Measurements from ENCODE around the gene TEX28.
"Not testable (repeated sequence)": the region's sequence is repeated elsewhere in the genome, so short reads cannot be mapped to it uniquely, and the experiment has no call there.

TEX28 gene, protein sequence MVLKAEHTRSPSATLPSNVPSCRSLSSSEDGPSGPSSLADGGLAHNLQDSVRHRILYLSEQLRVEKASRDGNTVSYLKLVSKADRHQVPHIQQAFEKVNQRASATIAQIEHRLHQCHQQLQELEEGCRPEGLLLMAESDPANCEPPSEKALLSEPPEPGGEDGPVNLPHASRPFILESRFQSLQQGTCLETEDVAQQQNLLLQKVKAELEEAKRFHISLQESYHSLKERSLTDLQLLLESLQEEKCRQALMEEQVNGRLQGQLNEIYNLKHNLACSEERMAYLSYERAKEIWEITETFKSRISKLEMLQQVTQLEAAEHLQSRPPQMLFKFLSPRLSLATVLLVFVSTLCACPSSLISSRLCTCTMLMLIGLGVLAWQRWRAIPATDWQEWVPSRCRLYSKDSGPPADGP

DNA sequence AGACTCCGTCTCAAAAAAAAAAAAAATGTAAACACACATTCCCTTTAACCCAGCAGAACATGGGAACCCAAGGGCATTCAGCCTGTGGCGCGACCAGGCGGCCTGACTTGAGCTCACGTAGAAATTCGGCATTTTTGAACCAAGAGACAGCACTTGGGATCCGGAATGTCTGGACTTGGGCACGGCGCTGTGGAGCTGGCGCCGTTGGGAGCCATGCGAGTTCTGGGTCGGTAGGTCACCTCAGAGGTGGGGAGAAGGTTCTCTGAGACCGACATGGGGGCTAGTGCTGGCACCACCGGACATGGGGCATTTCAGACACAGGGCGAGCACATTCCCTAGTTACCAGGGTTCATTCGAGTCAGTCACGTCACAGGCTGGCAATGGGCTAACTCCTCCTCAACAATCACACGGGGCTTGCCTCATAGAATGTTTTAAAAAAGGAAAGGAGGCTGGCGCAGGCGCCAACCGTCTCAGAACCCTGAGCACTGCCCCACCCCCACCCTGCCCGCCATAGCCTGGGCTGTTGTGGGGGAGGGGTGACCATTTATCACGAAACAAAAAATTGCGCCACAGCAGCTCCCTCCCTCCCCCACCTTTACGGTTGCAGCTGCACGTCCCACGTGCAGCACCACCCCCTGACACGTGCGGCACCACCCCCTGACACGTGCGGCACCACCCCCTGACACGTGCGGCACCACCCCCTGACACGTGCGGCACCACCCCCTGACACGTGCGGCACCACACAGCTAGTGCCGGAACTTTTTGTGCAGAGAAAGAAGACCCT, at the start of gene TEX28:
Gene TEX28, minus strand, starts transcription at position 334 of the 784 bp plus-strand sequence. CDS start 3,007 bp downstream, outside the sequence.
- DNase-seq (ENCODE audit: low read depth, low spot score) = no peak

DNA sequence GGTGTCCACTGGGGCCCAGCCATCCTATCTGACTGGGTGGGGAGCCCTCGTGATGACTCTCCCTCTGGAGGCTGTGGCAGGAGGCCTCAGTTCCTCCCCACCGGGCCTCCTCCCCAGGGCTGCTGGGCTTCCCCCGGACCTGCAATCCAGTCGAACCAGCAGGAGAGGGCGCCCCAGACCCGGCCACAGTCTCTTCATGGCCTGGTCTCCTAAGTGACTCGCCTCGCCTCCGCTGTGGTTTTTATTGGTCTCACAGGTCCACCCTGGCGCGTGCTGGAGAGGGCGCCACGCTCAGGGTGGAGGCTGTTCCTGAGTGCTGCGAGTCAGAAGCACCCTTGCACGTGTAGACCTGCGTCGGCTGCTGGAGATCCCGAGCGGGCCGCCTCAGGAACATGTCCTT, 48.7 kb upstream of the TEX28 start:
- DNase-seq (ENCODE audit: low read depth, low spot score) = not testable (repeated sequence)

- DNase-seq (ENCODE audit: low read depth, low spot score) = not testable (repeated sequence)
Observed at GRCh38 chrX:154343063-154343462, 48.1 kb upstream of the TEX28 start.

- not testable (repeated sequence) for DNase-seq (ENCODE audit: low read depth, low spot score)
Observed at GRCh38 chrX:154341399-154342298, 46.7 kb upstream of the TEX28 start.

DNA sequence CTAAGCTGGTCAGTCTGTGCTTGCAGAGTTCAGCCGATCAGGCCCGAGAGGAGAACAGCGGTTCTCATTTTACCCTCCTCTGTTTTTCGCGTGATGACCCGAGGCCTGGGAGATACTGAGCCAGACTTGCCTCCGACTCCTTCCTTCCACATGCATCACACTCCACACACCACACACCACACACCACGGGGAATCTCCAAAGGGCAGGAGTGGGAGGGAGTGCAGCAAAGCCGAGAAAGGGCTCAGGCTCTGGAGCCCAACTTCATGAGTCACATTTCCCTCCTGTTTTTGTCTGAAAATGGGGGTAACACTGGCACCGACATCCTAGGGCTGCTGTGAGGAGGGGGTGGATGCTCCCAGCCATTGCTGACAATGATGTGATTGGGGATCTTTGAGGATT, 39.6 kb upstream of the TEX28 start:
- DNase-seq (ENCODE audit: low read depth, low spot score) = no peak

GRCh38 chrX:154333837-154334271, 38.9 kb upstream of the TEX28 start:
- DNase-seq (ENCODE audit: low read depth, low spot score) = no peak

DNA sequence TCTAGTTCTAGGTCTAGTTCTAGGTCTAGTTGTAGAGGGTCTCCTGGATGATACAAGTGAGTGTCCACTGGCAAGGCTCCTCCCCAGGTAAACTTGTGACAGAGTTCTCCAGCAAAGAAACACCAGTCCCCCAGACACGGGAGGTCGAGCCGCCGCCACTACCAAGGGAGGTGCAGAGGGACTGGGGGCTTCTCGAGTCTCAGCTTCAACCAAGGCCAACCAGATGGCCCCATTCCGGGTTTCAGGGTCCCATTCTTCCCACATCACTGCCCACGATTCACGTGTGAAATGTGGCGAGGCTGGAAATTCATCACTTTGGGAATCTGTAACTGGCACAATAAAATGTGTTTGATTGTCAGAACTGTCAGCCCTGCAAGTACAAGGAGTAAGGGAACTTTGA, 38.2 kb upstream of the TEX28 start:
- no peak for DNase-seq (ENCODE audit: low read depth, low spot score)

DNA sequence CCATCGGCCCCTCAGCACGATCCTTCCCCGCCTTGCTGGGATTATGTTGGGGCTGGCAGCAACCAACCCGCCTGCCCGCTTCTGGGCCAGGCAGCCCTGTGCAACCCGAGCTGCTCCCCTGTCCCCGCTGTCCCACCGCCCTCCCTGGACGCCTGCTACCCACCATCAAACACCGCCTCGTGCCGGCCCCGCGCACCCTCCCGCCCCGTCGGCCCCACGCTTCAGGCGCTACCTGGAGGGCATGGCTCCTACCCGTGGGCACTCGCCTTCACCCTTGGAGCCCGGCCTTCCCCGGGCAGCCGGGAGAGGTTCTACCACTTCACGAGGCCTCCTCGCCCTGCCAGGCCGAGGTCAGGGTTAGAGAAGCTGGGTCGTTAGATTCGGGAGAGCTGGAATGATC, 37.6 kb upstream of the TEX28 start:
- no peak for DNase-seq (ENCODE audit: low read depth, low spot score)

DNA sequence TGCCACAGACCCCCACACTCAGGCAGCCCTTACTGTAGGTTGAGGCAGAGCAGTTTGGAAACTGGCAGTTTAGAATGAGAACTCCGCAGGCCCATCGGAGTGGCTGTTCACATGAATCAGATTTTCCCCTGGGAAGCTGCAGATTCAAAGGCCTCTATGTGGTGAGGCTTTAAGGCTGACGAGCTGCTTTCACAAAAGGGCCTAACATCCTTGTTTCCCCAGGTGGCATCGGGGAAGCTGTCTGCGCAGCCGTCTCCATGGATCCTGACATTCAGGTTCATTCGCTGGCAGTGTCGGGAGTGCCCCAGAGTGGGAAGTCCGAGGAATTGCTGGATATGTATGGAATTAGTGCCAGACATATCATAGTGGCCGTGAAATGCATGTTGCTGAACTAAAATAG, 34.4 kb upstream of the TEX28 start:
- no peak for DNase-seq (ENCODE audit: low read depth, low spot score)

GRCh38 chrX:154328646-154329045, 33.7 kb upstream of the TEX28 start:
- no peak for DNase-seq (ENCODE audit: low read depth, low spot score)

- DNase-seq (ENCODE audit: low read depth, low spot score) = peak; percentile 60
Observed at GRCh38 chrX:154327038-154327820, 32.3 kb upstream of the TEX28 start.

- DNase-seq (ENCODE audit: low read depth, low spot score) = peak; percentile 63
Observed at GRCh38 chrX:154325541-154325940, 30.6 kb upstream of the TEX28 start.

- no peak for DNase-seq (ENCODE audit: low read depth, low spot score)
Observed at GRCh38 chrX:154323537-154323936, 28.6 kb upstream of the TEX28 start.

- DNase-seq (ENCODE audit: low read depth, low spot score) = no peak
Observed at GRCh38 chrX:154322890-154323289, 28.0 kb upstream of the TEX28 start.

- DNase-seq (ENCODE audit: low read depth, low spot score) = no peak
Observed at GRCh38 chrX:154321594-154321993, 26.7 kb upstream of the TEX28 start.

DNA sequence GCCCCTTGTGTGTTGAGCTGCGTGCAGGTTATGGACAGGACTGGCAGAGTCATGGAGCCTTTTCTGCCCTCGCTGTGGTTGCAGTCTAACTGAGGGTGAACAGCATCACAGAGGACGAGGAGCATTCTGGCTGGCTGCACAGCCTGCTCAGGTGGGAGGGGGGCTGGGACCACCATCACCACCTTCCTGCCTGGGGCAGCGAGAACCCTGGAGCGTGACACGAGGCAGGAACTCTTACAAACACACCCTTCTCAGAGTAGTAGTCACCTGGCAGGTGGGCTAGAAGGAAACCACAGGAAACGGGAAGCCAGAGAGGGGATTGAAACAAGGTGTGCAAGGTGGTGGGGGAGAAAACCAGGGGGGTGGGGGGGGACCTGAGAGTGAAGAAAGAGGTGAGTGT, 26.2 kb upstream of the TEX28 start:
- DNase-seq (ENCODE audit: low read depth, low spot score) = no peak

DNA sequence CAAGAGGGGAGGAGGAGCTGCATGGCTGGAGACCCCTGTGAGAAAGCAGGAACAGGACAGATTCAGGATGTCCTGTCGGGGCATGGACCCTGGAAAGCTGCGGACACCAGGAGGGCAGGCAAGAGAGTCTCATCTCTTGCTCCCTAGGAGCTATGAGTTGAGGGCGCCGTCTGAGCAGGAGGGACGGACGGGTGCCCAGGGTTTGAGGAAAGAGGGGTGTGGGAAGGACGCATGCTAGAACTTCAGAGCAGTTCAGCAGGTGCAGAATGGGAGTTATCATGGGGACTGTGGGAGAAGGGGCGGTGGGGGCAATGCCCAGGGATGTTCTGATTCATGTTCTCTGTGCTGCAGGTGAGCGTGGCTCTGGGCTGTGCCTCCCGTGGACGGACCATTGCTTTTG, 25.5 kb upstream of the TEX28 start:
- DNase-seq (ENCODE audit: low read depth, low spot score) = no peak

DNA sequence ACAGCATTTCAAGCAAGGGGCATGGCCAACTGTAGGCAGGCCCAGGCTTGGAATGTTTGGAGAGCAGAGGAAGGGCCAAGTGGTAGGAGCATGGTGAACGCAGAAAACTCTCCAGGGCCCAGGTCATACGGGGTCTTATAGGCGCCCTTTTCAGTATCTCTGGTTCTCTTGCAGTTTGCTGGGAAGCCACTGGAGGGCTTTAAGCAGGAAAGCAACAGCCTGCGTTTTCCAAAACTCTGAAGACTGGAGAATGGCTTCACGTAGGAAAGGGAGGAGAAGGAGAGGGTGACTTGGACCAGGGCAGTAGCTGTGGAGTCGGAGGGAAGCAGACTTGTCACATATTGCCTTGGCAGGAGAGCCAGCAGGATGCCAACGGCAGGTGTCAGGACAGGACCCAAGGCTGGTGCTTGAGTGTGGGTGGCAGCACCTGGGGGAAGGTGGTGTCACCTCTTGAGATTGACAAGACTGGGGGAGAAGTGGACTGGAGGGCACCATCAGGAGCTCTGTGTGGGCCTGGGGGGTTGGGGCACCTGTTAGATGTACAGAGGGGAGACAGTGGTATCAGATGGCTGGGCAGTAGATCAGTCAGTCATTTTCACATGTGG, 22.6 kb upstream of the TEX28 start:
- no peak for DNase-seq (ENCODE audit: low read depth, low spot score)

GRCh38 chrX:154315416-154315815, 20.5 kb upstream of the TEX28 start:
- DNase-seq (ENCODE audit: low read depth, low spot score) = no peak

DNA sequence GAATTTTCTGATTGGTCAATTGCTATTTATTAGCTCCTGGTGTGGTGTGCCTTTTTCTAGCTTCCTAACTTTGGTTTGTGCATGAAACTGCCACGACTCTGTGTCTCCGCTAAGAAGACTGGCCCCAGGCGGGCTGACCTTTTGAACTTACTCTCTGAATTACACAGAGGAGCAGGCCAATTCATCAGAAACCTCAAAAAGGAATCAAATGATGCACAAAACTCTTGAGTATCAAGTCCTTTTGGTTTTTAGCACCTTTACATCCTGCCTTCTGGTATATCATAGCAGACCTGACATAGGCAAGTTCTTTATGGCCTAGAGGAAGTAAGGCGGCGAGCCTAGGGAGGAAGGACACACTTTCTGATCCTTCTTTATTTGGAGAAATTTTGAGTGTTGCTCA, 18.2 kb upstream of the TEX28 start:
- DNase-seq (ENCODE audit: low read depth, low spot score) = no peak

- DNase-seq (ENCODE audit: low read depth, low spot score) = no peak
Observed at GRCh38 chrX:154312116-154312515, 17.2 kb upstream of the TEX28 start.
